Activated T-cell treated with anti-CD3 and anti-CD28 coated beads for 4 hours (primary cell): ENCODE results near the gene PIGU.

Experiments
- DNase-seq: peaks from one replicate; pipeline ENCODE4 v3.0.0-alpha.2; 2020

Gene PIGU

GRCh38 chr20:34575271-34575670 is 101.6 kb downstream of the PIGU start:
- no peak for DNase-seq

DNA sequence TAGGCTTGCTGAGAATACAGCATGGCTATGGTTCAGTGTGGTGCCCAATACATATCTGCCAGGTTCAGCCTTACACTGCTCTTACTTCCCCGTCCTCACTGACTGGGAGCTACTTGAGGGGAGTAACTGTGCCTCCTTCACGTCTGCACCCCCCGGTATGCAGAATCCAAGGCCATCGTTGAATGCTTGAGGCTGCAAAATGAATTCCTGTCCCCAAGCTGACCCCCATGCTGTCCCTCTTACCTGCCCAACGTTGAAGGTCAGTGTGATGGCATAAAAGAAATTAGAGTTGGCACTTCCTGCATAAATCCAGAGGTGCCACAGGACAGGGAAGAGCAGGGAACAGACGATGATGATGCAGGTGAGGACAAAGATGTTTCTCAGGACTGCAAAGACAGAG is 102.0 kb downstream of the PIGU start:
- no peak for DNase-seq

GRCh38 chr20:34574426-34574825 is 102.5 kb downstream of the PIGU start:
- no peak for DNase-seq

DNA sequence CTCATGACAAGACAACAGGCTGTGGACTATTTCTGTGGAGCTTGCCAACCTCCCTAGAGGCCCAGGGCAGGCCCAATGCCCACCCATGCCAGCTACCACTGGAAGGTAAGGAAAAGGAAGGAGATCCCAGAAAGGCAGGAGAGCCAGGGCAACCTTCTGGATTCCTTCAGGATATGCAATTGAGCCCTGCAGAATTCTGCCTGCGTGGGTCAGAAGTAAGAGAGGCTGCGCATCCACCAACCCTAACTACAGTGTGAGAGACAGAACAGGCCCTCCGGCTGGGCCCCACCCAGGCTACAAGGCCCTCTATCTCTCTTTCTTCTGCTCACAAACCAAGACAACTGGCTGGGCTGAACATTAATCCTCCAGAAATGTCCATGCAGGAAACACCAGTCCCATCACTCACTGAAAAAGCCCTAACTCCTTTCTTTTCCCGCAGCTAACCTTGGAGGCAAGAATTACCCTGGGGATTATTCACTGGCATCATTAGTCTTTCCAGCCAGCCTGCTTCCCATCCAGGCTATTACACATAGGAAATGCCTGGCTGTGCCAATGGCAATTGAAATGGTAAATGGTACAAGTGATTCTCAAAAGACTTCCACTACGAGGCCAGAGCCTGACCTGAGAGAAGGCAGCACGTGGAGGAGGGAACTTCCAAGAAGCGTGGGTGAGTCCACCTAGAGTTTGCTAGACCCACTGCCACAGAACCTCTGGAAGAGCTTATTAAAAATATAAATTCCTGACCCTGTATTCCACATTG is 103.2 kb downstream of the PIGU start:
- no peak for DNase-seq

- no peak for DNase-seq
These were observed 105.1 kb downstream of the PIGU start for GRCh38 chr20:34571753-34572152.

- DNase-seq = no peak
These were observed 106.0 kb downstream of the PIGU start for GRCh38 chr20:34570859-34571306.

GRCh38 chr20:34569598-34569997 is 107.3 kb downstream of the PIGU start:
- no peak for DNase-seq

DNA sequence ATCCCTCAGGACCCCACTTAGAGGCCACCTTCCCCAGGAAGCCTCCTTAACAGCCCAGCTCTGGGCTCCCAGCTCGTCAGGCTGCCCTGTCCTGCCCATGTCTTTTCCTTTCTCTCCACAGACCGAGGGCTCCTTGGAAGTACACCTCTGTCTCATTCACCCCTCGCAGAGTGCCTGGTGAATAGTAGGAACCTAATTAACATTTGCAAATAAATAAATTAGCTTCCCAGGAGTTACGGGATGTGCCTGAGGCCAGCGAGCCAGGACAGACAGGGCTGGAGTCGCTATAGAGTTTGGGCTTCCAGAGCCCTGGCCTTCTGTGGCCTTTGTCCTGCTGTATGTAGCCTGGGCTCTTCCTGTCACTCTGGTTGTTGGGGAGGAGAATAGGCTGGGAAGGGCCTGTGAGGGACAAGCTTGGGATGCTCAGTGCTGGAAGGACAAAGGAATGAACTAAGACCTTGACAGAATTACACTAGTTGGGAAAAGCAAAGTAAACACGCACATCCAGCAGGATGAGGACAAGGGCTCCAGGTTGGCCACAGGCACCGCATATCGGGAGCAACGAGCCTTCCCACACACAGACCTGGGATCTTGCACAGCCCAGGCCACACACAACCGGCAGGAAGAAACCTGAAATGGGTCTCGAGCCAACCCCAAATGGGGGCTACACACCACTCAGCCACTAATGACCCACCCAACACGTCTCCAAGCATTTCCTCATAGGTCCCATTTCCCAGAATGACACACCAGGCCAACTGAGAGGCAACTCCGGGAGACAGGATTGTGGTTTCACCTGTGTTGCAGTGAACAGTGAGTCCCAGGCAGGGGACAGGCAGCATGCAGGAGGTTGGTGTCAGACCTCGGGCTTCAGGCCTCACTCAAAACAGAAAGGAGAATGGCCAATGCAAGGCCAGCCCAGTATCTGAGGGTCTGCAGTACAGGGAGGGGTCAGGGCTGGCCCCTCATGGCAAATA is 108.7 kb downstream of the PIGU start:
- DNase-seq = no peak

- DNase-seq = no peak
These were observed 109.7 kb downstream of the PIGU start for GRCh38 chr20:34566978-34567891.

DNA sequence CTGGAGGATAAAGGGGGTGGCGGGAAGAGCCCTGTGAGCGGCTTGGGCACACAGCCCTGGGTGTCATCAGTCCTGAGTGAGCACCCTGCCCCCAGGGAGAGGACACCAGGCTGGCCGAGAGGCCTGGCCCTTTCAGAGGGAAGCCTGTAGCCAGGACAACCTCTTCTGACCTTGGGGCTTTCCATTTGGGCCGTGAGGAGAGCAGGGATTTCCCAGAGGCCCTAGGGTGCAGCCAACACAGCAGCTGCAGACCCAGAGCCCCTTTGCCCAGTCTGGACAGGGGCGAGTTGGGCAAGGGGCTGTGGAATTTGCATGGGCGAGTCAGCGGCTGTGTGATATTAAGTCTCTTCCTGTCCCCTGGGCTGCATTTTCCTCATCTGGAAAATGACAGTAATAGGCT is 112.1 kb downstream of the PIGU start:
- DNase-seq = no peak

GRCh38 chr20:34562641-34563040 is 114.3 kb downstream of the PIGU start:
- no peak for DNase-seq

GRCh38 chr20:34561661-34562060 is 115.2 kb downstream of the PIGU start:
- DNase-seq = no peak

GRCh38 chr20:34560614-34561013 is 116.3 kb downstream of the PIGU start:
- no peak for DNase-seq

DNA sequence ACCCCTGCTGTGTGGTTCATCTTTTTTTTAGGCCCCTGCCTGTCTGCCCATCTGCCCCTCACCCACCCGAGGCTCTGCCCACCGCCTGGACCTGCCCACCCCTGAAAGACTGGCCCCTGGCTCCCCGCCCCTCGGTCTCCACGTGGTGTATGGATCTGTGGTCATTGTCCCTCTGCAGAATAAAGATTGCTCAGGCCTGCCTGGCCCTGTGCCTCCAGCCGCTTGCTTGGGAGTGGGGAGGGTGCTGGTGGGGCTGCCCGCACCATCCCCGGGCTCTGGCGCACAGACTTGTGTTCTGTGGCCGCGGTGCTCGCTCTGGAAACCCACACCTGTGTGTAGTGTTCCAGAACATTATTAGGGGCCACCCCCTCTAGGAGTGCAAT is 116.8 kb downstream of the PIGU start:
- DNase-seq = no peak

DNA sequence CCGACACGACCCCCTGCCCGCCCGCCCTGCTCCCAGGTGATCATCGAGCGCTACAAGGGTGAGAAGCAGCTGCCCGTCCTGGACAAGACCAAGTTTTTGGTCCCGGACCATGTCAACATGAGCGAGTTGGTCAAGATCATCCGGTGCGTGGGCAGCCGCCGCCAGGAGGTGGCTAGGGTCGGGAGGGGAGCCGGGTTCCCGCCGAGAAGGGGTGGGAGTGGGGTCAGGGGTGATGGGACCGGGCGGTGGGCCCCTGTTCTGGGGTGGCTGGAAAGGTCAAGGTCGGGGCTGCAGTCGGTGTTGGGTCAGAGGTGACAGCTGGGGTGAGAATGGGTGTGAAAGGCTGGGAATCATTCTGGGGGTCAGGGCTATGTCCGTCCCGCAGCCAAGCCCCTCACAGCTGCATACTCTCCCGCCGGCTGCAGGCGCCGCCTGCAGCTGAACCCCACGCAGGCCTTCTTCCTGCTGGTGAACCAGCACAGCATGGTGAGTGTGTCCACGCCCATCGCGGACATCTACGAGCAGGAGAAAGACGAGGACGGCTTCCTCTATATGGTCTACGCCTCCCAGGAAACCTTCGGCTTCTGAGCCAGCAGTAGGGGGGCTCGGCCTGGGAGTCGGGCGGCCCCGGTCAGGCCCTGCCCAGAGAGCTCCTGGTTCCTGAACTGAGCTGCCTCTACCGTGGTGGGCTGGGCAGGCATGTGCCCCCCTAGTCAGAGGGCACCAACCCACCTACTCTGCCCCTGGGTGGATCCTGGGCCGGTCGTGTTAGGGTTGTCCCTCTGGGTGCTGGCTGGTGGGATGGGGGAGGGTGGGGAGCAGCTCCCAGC is 117.4 kb downstream of the PIGU start:
- DNase-seq = no peak

GRCh38 chr20:34558320-34559218 is 118.3 kb downstream of the PIGU start, which contains the start of gene MAP1LC3A:
MAP1LC3A (plus strand) TSS chr20:34558718; CDS start chr20:34558869, 151 bp downstream.
- peak; percentile 92 for DNase-seq

GRCh38 chr20:34557936-34558319 is 119.0 kb downstream of the PIGU start:
- DNase-seq = no peak

DNA sequence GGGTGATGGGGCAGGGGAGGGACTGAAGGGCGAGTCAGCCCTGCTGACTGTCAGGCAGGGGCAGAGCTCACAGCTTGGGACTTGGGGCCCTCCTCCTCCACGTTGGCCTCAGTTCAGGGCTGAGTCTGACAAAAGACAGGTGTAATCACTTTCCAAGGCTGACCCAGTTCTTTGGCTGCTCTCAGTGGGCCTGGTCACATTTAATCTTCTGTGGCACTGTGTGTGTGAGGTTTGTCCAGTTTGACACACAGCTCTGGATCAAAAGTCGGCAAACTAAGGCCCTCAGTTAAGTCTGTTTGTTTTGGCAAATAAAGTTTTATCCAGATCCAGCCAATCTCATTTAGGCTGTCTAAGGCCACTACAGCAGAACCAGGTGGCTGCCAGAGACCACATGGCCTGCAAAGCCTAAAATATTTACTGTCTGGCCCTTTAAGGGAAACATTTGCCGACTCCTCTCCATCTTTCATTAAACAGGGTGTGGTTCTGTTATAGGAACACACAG is 123.5 kb downstream of the PIGU start:
- DNase-seq = no peak

GRCh38 chr20:34552569-34552968 is 124.3 kb downstream of the PIGU start:
- DNase-seq = no peak

DNA sequence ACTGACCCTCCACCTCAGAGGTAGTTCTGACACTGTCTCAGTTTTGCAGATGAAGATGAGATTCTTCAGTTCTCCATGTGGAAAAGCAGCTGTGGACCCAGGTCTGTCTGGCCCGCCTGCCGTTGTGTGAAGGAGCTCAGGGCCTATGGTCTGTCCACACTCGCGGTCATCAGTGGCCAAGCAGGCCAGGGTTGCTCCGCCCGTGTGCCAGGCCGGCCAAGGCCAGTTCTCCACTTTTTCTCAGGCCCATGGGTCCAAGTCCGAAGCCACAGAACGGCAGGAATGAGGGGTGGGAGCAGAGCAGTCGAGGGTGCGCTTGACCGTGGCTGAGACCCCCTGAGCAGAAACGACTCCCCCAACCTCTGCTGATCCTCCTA is 127.0 kb downstream of the PIGU start:
- DNase-seq = no peak
